HG03108 (cell line): ENCODE measurements around the gene PI4KB.
A peak's percentile ranks its signal among the peaks of the same experiment; 100 is the strongest.
"Not testable (repeated sequence)": the region's sequence is repeated elsewhere in the genome, so short reads cannot be mapped to it uniquely, and the experiment has no call there.

Source experiments
- ATAC-seq: cut with Tn5 transposase; IDR thresholded peaks from one replicate; pipeline ENCODE4 v1.9.1; 2021; ENCODE audit warnings: moderate library complexity; ENCODE audit not compliant: unreplicated experiment

Gene PI4KB

DNA sequence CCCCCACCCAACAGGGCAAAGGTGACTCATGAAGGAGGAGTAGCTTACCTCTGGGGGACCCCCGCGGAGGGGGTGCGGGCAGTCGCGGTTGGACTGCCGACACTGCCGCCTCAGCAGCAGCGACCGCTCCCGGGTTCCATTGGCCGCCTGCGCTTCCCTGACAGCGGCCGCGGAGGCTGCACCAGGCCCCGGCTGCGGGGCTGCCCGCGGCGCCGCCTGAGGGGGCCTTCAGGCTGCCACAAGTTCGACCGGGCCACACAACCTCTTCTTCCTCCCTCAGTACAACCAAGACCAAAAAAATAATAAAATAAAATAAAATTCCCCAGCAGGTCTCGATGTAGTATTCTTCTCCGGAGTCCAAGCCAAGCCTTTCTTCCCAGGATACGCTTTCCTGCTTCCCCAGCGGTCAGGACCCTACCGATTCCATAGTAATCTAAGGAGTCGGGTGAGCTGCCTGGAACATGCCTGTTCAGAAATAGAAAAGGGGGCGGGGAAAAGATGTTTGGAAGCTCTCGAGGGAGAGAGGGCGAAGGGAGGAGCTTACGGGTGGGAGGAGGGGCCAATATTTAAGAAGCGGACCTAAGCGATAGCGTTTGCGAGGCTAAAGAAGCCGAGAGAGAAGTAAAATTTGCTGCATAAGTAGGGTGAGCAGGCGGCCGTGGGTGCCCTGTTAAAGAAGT, at the start of gene PI4KB:
Gene PI4KB (minus strand): TSS at position 194 of the 680 bp plus-strand sequence. CDS start 10,935 bp downstream, outside the sequence.
- ATAC-seq, result peak; percentile 70

DNA sequence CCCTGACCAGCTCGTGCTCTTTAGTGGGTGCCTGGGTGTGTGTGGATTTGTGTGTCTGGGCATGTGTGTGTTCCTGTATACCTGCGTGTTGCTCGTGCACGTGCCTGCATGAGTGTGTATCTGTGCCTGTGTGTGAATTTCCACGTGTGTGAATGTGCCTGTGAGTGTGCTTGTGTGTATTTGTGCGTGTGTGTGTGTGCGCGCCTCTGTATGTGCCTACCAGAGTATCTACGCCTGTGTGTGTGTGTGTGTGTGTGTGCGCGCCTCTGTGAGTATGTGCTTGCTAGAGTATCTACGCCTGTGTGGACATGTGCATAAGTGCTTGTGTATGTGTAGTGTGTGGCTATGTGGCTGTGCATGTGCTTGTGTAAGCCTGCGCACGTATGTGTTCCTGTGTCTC, 46.0 kb upstream of the PI4KB start:
- ATAC-seq, result no peak

DNA sequence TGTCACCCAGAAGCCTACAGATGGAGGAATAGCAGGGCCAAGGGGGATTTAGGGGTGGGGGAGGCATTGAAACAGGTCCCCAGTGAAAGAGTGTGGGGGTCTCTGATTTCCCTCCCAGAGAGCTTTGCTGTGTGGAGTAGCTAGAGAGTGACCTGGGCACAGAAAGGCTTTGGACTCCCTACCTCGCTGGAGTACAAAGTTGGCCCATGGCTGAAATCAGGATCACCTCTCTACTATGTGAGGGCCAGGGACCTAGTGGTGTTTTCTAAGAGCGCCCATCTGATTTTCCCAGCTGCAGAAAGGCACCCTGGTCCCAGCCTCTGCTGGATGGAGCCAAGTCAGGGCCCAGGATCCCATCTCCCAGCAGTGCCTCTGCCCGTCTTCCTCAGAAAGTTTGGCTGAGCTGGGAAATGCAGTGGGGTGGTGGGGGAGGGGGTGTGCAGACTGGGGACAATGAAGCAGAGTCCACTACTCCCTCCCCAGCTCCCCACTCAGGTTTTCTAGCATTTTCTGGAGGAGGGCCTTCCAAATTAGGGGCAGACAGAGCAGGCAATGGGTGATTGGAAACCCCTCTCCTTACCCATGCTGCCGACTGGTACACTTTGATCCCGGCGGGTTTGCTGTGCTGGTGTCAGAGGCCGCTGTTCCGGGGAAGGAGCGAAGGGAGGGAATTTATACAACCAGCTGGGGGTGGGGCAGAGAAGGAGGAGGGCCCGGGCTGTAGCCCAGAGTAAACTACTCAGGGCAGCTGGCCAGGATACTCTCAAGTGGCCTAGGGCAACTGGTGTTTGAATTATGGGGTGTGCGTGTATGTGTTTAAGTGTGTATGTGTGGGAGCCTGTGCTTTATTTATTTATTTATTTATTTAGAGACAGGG, 45.1 kb upstream of the PI4KB start, which contains the start of gene SELENBP1:
Gene SELENBP1 (minus strand): TSS at position 648 of the 877 bp plus-strand sequence. CDS start 64 bp downstream, at position 584.
- ATAC-seq, result no peak

DNA sequence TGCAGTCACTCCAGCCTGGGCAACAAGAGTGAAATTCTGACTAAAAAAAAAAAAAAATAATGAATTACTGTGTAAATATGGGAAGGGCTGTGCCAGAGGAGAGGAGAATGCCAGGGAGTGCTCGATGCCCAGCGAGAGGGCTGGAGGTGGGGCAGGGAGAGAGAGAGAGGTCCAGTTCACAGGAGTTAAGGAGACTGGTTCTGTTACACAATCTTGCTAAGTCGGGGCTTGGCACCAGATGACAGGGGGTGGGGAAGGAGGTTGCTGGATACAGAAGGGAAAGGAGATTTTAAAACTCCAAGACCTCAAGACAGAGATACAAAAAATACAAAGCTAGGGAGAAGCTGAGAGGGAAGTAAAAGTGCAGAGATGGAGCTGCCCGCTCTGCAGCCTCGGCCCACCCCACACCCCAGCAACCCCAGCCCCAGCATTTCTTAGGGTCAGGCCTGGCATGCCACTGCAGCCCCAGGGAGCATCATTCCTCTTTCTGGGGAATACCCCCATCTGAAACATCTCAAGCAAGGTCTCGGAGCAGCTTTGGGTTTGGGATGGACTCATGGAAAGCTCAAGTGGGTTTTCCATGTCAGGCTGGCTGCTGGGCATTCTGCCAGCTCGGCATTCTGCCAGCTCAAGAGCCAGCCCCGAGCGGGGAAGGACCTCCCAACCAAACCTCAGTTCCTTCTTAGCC, 44.3 kb upstream of the PI4KB start:
- ATAC-seq, result no peak

DNA sequence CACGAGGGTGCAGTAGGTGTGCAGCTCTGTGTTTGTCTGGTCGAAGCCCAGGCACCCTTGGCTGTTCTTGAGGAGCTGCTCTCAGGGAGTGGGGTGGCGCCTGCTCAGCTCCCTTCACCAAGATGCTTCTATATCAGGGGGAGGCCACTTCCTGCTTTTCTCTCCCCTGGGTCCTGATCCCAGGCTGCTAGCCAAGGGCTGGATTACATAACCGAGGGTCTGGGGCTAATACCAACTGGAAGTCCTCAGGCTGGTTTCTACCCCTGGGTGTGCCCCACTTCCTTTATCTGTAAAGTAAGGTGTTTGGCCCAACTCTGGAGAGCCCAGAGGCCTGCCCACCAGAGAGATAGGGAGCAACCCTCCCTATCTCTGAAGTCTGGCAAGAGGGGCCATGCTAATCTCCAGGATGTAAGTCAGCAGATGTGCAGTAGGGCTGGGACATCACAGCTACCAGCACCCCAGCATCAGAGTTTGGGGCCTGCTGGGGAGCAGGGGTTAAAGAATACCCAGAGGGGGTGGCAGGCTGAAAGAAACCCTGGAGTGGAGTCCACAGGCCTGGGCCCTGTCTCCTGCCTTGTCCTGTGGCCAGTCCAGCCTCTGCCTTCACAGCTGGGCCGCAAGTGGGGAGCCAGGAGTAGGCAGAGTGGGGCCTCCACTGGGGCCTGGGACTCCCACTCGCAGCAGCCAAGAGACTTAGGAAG, 43.1 kb upstream of the PI4KB start:
- ATAC-seq, result no peak

DNA sequence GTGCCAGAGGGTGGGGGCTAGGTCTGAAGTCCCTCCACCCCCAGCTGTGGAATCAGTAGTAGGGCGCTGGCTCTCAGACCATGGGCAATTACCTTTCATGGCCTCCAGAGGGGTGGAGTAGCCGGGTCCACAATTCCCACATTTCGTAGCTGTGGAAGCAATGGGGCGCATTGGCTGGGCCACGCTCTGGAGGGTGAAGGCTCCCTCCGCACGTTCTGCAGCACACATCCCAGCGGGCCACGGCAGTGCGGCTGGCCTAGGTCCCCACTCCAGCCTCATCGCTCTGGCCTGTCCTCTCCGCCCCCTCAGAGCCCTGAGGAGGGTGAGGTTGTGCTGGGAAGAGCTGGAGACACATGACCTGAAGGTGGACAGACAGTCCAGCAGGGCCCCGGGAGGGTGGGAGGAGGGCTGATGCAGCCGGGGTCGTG, 42.4 kb upstream of the PI4KB start:
- no peak for ATAC-seq

DNA sequence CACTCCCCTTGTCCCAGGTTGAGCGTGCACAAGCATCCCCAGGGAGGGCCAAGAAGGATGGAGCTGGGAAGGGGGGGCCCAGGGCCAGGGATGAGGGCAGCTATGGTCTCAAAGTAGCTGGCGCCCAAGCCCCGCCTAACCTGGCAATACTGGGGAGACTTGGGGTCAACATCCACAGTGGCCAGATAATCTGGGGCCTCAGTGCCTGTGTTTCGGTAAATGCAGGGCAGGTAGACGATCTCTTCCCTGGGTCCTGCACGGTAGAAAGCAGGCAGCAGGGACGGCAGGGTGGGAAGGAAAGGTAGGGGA, 42.0 kb upstream of the PI4KB start:
- ATAC-seq, result no peak

DNA sequence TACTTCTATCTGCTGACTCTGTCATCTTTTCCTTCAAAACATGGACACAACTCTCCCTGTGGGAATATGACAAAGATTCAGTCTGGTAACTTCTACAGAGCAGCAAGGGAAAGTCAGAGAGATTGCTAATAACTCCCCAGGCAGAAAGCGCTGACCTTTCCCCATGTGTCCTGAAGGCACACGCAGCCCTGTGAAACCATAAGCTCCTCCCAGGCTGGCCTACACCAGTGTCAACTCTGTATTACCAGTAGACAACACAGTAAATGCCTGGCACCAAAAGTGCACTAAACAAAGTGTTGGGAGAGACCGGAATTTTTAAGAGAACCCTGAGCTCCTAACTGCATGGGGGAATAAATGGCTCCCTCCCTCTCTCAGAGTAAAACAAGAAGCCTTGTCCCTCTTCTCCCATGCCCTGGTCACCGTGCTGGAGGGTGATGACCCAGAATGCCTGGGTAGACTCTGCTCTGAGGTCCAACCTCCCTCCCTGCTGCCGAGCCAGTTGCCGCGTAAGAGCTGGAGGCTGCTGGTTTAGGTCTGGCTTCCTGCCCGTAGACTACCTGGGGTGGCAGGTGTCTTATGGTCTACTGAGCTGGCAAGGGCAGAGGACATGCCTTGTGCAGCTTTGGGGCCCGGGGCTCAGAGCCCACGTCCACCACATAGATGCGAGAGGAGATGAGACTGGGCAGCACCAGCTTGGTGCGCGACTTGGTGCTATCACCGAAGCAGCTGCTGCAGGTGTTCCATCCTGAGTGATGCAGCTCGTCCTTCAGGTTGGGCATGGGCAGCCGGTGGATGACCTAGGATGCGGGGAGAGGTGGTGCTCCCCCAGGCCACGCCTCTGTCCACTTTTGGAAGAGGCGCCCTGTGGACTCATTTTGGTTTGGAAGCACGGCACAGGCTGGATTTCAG, 41.4 kb upstream of the PI4KB start:
- no peak for ATAC-seq

DNA sequence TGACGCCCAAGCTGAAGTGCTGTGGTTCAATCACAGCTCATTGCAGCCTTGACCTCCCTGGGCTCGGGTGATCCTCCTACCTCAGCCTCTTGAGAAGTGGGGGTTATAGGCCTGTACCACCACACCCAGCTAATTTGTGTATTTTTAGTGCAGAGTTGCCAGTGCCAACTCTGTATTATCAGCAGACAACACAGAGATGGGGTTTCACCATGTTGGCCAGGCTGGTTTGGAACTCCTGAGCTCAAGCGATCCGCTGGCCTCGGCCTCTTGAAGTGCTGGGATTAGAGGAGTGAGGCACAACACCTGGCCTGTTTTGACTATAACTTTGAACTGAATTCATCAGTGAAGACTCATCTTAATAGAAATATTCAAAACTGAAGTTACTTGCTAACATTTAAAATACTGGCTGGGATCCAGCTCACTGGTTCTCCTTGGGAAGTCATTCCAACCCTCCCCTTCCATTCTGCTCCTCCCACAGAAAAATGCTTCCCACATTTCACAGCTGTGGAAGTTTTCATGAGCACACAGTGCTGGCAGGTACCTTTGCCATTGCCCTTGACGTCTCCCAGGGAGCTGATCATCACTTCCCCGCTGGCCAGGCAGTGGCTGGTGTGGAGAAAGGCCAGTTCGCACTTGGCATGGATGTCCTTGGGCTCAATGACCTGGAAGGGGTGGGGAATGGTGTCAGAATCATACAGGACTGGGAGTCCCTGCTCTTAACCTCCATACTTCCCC, 40.6 kb upstream of the PI4KB start:
- ATAC-seq, result no peak

DNA sequence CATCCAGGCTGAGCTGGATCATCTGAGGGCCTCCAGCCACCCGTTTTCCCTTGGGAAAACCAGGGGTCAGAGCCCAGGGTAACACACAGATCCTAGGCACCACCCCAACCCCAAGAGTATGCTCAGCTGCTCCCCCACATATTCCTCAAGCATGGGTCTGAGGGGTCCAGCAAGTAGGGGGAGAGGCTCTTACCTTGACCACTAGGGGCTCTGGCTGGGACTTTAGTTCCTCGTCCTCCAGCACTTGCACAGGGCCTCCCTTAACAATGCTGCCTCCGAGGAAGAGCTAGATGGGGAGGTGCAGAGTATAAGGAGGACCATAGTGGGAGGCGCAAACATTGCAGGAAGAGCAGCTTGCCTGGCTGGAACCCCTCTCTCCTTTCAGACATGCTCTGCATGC, 37.8 kb upstream of the PI4KB start:
- ATAC-seq, result no peak

DNA sequence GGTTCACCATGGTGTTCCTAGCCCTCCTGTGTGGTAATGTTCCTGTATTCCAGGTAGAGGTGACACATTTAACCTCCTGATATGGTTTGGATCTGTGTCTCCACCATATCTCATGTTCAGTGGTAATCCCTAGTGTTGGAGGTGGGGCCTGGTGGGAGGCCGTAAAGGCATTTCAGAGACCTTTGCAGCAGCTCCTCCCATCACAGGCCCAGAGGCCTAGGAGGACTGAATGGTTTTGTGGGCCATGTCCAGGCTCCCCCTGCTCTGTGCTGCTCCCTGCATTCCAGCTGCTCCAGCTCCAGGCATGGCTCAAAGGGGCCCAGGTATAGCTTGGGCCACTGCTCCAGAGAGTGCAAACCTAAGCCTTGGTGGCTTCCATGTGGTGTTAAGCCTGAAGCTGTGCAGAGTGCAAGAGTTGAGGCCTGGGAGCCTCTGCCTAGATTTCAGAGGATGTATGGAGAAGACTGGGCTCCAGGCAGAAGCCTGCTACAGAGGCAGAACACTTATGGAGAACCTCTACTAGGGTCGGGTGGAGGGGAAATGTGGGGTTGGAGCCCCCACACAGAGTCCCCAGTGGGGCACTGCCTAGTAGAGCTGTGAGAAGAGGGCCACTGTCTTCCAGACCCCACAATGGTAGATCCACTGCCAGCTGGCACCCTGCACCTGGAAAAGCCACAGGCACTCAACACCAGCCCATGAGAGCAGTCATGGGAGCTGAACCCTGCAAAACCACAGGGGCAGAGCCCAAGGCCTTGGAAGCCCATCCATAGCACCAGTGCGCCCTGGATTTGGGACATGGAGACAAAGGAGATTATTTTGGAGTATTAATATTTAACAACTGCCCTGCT, 35.3 kb upstream of the PI4KB start:
- no peak for ATAC-seq

DNA sequence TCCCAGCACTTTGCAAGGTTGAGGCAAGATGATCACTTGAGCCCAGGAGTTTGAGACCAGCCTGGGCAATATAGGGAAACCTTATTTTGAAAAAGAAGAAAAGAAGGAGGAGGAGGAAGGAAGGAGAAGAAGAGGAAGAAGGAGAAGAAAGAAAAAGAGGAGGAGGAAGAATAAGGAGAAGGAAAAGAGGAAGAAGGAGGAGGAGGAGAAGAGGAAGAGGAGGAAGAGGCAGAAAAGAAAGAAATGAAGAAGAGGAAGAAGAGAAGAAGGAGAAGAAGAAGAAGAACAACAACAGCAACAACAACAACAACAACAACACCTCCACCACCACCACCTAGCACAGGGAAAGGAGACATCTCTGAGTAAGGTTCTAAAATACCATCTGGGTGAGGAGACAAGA, 34.7 kb upstream of the PI4KB start:
- ATAC-seq, result no peak

DNA sequence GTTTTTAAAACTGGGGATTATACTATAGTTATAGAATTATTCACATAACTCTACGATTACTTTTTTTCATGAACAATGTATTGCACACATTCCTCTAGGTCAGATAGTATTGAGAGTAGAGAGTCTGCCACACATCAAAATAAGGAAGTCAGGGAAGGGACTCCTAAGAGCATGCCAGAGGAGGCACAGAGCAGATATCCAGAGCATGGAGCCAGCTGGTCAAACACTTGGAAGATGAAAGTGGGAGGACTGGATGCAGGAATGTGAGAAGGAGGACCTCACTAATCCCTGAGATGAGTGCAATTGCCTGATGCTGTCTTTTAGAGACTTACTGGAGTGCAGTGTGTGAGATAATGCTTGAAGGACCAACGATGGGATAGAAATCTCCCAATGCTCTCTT, 29.5 kb upstream of the PI4KB start:
- no peak for ATAC-seq

DNA sequence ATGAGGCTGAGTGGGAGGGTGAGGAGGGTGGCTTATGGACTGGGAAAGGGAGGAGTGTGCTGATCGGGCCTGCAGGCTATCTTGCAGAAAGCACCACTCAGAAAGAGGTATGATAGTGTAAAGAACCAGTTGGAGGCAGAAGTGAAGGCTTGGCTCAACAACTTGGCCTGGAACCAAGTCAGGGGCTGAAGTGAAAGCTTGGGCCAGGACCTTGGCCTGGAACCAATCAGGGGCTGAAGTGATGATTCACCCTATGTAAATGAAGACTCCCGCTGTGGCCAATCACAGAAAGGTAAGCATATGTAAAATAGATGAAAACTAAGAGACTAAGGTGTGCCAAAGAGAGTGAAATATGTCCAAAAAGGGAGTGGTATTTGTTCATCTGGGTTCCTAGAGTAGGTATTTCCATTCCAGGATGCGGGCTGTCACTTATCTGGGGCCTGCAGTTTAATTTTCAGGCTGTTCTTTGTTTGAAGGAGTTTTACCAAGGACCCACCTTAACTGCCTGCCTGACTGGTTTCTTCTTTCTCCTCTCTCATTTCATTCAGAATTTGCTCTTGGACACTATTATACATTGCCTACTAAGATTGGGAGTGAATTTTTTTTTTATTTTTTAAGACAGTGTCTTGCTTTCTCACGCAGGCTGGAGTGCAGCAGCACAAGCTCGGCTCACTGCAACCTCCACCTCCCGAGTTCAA, 25.0 kb upstream of the PI4KB start:
- ATAC-seq, result no peak

DNA sequence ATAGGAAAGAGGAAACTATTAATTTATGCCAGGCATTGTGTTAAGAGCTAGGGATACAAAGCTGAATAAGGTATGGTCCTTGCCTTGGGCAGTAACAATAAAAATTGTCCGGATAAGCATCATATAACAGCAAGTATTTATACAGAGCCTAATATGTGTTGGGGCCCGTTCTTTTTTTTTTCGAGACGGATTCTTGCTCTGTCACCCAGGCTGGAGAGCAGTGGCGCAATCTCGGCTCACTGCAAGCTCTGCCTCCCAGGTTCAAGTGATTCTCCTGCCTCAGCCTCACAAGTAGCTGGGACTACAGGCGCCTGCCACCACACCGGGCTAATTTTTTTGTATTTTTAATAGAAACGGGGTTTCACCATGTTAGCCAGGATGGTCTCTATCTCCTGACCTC, 23.1 kb upstream of the PI4KB start:
- ATAC-seq, result not testable (repeated sequence)

DNA sequence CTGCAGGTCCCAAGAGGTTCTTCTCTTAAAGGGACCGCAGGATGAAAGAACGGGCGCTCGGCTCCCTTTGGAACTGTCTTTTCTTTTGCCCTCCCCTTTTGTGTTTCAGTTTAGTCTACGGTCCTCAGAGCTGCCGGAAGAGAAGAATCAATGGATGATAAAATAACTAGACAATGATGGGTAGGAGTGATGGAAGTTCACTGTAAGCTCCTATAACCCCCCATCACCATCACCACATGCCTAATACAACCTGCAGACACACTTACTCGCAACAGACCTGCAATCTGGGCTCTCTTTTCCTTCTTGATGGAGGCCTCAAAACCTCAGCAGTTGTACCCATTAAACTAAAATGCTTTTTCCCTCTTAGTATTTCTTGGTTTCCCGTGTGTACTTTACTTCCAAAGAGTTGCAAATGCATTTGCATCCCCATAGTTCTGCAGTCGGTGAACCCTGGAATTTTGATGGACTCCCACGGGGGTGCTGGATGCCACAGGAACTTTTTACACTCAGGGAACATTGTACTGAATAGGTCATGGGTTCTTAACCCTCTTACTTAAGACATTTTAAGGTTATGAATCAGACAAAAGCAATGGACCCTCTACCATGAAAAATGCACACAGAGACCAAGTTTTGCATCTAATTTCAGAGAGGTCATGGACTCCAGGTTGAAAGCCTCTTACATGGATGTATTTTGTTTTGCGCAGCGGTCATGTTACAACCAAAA, 20.5 kb upstream of the PI4KB start:
- ATAC-seq, result no peak
